Osteocyte (in vitro differentiated cells): ENCODE data around the gene LSG1. TPM values are rescaled to one million over a fixed set of nuclear protein-coding genes. Genes with fewer than 3 reads are reported as not detected.

Experiments used
- DNase-seq: peaks from one replicate; pipeline ENCODE4 v3.0.0; 2021; ENCODE audit warnings: mixed read lengths; ENCODE audit not compliant: unreplicated experiment; ENCODE audit errors: extremely low spot score
- H3K27ac Mint-ChIP-seq: one replicate; pipeline ENCODE4 v1.8.0; 2021; ENCODE audit warnings: mild to moderate bottlenecking, mixed read lengths; ENCODE audit not compliant: unreplicated experiment
- H3K27me3 Mint-ChIP-seq: one replicate; pipeline ENCODE4 v1.8.0; 2021; ENCODE audit warnings: mixed read lengths; ENCODE audit not compliant: unreplicated experiment
- H3K36me3 Mint-ChIP-seq: one replicate; pipeline ENCODE4 v1.8.0; 2021; ENCODE audit warnings: mixed read lengths; ENCODE audit not compliant: unreplicated experiment
- H3K4me1 Mint-ChIP-seq: one replicate; pipeline ENCODE4 v1.8.0; 2021; ENCODE audit warnings: mixed read lengths; ENCODE audit not compliant: unreplicated experiment
- H3K4me3 Mint-ChIP-seq: one replicate; pipeline ENCODE4 v1.8.0; 2021; ENCODE audit warnings: mild to moderate bottlenecking, moderate library complexity, mixed read lengths; ENCODE audit not compliant: unreplicated experiment
- H3K9me3 Mint-ChIP-seq: one replicate; pipeline ENCODE4 v1.8.0; 2021; ENCODE audit warnings: mixed read lengths; ENCODE audit not compliant: unreplicated experiment
- CTCF ChIP-seq: fragments of 200-600 bp; sonication (generic); IDR thresholded peaks from 2 replicates; pipeline ENCODE4 v1.5.0; 2021; ENCODE audit warnings: antibody characterized with exemption, mild to moderate bottlenecking, moderate library complexity
- long read RNA-seq: library from polyadenylated mRNA; unstranded; transcript quantifications from one replicate; pipeline ENCODE4 v2.0.0, GENCODE V29; 2021
- total RNA-seq: library from RNA; stranded (reverse); gene quantifications from 2 replicates; pipeline ENCODE4 v1.2.1, GENCODE V29; 2021

The LSG1 gene
- total RNA-seq = 29.7 and 33.3 TPM in 2 replicates
- long read RNA-seq, transcript LSG1-201 (14 exons, 3,572 nt) = major isoform, 104 of 267 reads
- long read RNA-seq, partial matches to known transcripts = 146 of 267 reads
- long read RNA-seq, other reads (novel, unspliced or antisense) = 15 of 267 reads

- Mint-ChIP-seq H3K27ac (peak within 1 kb of the TSS; percentile 99), H3K36me3 (peaks cover 5% of the 10 kb centered on the region), H3K4me3 (peak within 1 kb of the TSS; percentile 96), H3K27me3 (peaks cover 30% of the 10 kb centered on the region), H3K9me3 (no peaks in the 10 kb centered on the region), H3K4me1 (peaks cover 12% of the 10 kb centered on the region)
- TF ChIP-seq CTCF = no peak
- peak; percentile 95 for DNase-seq
Measured at GRCh38 chr3:194671900-194672808, at the start of gene LSG1. Gene LSG1, minus strand, starts transcription at chr3:194672191. Its CDS starts 29 bp downstream, at chr3:194672162.

GRCh38 chr3:194720048-194720447 is 48.1 kb upstream of the LSG1 start:
- H3K4me1 Mint-ChIP-seq = peaks cover 10% of the 10 kb centered on the region
- H3K36me3 Mint-ChIP-seq = no peaks in the 10 kb centered on the region
- no peak for TF ChIP-seq CTCF
- no peak for DNase-seq
- peaks cover 6% of the 10 kb centered on the region for H3K9me3 Mint-ChIP-seq
- H3K27ac Mint-ChIP-seq = no peak overlapping the region
- H3K27me3 Mint-ChIP-seq = peaks cover 1% of the 10 kb centered on the region
- no peak overlapping the region for H3K4me3 Mint-ChIP-seq

GRCh38 chr3:194718079-194718478 is 46.1 kb upstream of the LSG1 start:
- Mint-ChIP-seq H3K9me3 (peaks cover 6% of the 10 kb centered on the region), H3K4me1 (peaks cover 28% of the 10 kb centered on the region), H3K36me3 (no peaks in the 10 kb centered on the region), H3K4me3 (no peak overlapping the region), H3K27ac (no peak overlapping the region), H3K27me3 (no peaks in the 10 kb centered on the region)
- DNase-seq = no peak
- no peak for TF ChIP-seq CTCF

GRCh38 chr3:194715022-194715800 is 43.2 kb upstream of the LSG1 start:
- Mint-ChIP-seq H3K36me3 (no peaks in the 10 kb centered on the region), H3K4me1 (peaks cover 44% of the 10 kb centered on the region), H3K27ac (peak overlapping the region; percentile 73), H3K4me3 (no peak overlapping the region), H3K27me3 (no peaks in the 10 kb centered on the region), H3K9me3 (peaks cover 6% of the 10 kb centered on the region)
- no peak for TF ChIP-seq CTCF
- DNase-seq = no peak
